HCT116 (cell line): ENCODE data around the gene KRTCAP2. TPM values are rescaled to one million over a fixed set of nuclear protein-coding genes. Genes with fewer than 3 reads are reported as not detected.
A peak's percentile ranks its signal among the peaks of the same experiment; 100 is the strongest.

Experiments
- ATAC-seq: fragments of 200-7000 bp; cut with Tn5 transposase; 2 replicates; pipeline ENCODE4 v1.9.1; 2020; ENCODE audit warnings: mild to moderate bottlenecking, moderate library complexity
- BruUV-seq: library from RNA; stranded (reverse); fragments of 400-500 nt; replicated peaks from 2 replicates; lab custom pipeline; 2021; lab: Mats Ljungman, UMichigan
- CTCF ChIA-PET: fragments of 300-600 bp; sonication (Branson Sonifier 250); formaldehyde crosslinking; loops from one replicate; lab custom pipeline; 2021; ENCODE audit warnings: antibody characterized with exemption; lab: Charles Lee
- POLR2A ChIA-PET: fragments of 300-600, 350-600 bp; sonication (Branson Sonifier 250); formaldehyde crosslinking; loops from one replicate; lab custom pipeline; 2021; ENCODE audit warnings: antibody characterized with exemption; lab: Charles Lee
- RAD21 ChIA-PET, 2 experiments: fragments of 300-600 bp; sonication (Branson Sonifier 250); formaldehyde crosslinking; loops; one replicate each; lab custom pipeline; 2023; ENCODE audit warnings: low total read pairs in 2 of 2; ENCODE audit not compliant: uncharacterized antibody in 2 of 2, unreplicated experiment in 2 of 2, low non-redundant PET in 1 of 2; lab: Charles Lee
- DNase-seq: peaks from one replicate; pipeline ENCODE4 v3.0.0-alpha.2; 2010; ENCODE audit warnings: low read depth, low spot score
- H2AFZ ChIP-seq: fragments of 200-600 bp; shearing (Covaris generic), sonication (generic); 2 replicates; pipeline ENCODE4 v1.6.1; 2017; ENCODE audit warnings: low read depth, mixed run types, mixed read lengths, antibody characterized with exemption, low read length; ENCODE audit not compliant: poor library complexity, severe bottlenecking
- H3K27ac ChIP-seq: 2 replicates; pipeline ENCODE4 v1.5.1; 2012; ENCODE audit warnings: low read depth, low read length
- H3K27me3 ChIP-seq: fragments of 200-600 bp; sonication (generic); 2 replicates; pipeline ENCODE4 v1.6.1; 2016; ENCODE audit warnings: mixed run types, low read length, mixed read lengths; ENCODE audit not compliant: insufficient read depth
- H3K36me3 ChIP-seq, 2 experiments: fragments of 200-500 bp in 1 of 2; fragments of 200-600 bp in 1 of 2; sonication (Bioruptor generic) in 1 of 2; sonication (generic) in 1 of 2; 2 replicates each; pipeline versions ENCODE4 v1.5.1 to v1.6.1; 2014 to 2016; ENCODE audit warnings: low read length in 2 of 2, inconsistent platforms in 1 of 2, mixed read lengths in 1 of 2, mixed run types in 1 of 2; ENCODE audit not compliant: insufficient read depth in 2 of 2, control insufficient read depth in 1 of 2
- H3K4me1 ChIP-seq, 2 experiments: fragments of 200-600 bp in 1 of 2; sonication (generic) in 1 of 2; 2 replicates each; pipeline versions ENCODE4 v1.5.1 to v1.6.1; 2012 to 2017; ENCODE audit warnings: low read length in 2 of 2, inconsistent platforms in 1 of 2, mild to moderate bottlenecking in 1 of 2, mixed read lengths in 1 of 2, mixed run types in 1 of 2, moderate library complexity in 1 of 2; ENCODE audit not compliant: insufficient read depth in 2 of 2, control insufficient read depth in 1 of 2
- H3K4me2 ChIP-seq: fragments of 200-600 bp; sonication (generic); 2 replicates; pipeline ENCODE4 v1.6.1; 2017; ENCODE audit warnings: mixed run types, low read length, mixed read lengths
- H3K4me3 ChIP-seq, 2 experiments: fragments of 200-600 bp in 1 of 2; sonication (generic) in 1 of 2; replicated peaks in 1 of 2; 2 replicates each; pipeline ENCODE4 v1.5.1; 2011 to 2016; ENCODE audit warnings: low read length in 2 of 2, control low read depth in 1 of 2, low read depth in 1 of 2, mild to moderate bottlenecking in 1 of 2, mixed read lengths in 1 of 2, mixed run types in 1 of 2
- H3K79me2 ChIP-seq: fragments of 200-600 bp; sonication (generic); 2 replicates; pipeline ENCODE4 v1.6.1; 2017; ENCODE audit warnings: mild to moderate bottlenecking, mixed run types, low read length, moderate library complexity, mixed read lengths; ENCODE audit not compliant: insufficient read depth
- H3K9ac ChIP-seq: fragments of 200-600 bp; sonication (generic); 2 replicates; pipeline ENCODE4 v1.6.1; 2016; ENCODE audit warnings: low read length, mixed read lengths
- H3K9me2 ChIP-seq: fragments of 200-600 bp; sonication (generic), shearing (Covaris generic); 2 replicates; pipeline ENCODE4 v1.6.1; 2017; ENCODE audit warnings: mixed run types, mild to moderate bottlenecking, moderate library complexity; ENCODE audit not compliant: insufficient read depth
- H3K9me3 ChIP-seq, 2 experiments: fragments of 200-500 bp in 1 of 2; fragments of 200-600 bp in 1 of 2; sonication (Bioruptor generic) in 1 of 2; sonication (generic) in 1 of 2; 2 replicates each; pipeline ENCODE4 v1.6.1; 2014 to 2017; ENCODE audit warnings: low read length in 2 of 2, mixed read lengths in 2 of 2, inconsistent platforms in 1 of 2, low read depth in 1 of 2, mild to moderate bottlenecking in 1 of 2, mixed run types in 1 of 2, moderate library complexity in 1 of 2; ENCODE audit not compliant: control insufficient read depth in 1 of 2, insufficient read depth in 1 of 2
- H4K20me1 ChIP-seq: fragments of 200-600 bp; sonication (generic), shearing (Covaris generic); 2 replicates; pipeline ENCODE4 v1.6.1; 2017; ENCODE audit warnings: mixed run types, mild to moderate bottlenecking, moderate library complexity; ENCODE audit not compliant: insufficient read depth
- CTCF ChIP-seq, 3 experiments: fragments of 200-600 bp in 1 of 3; sonication (generic) in 1 of 3; IDR thresholded peaks in 2 of 3; conservative IDR thresholded peaks in 1 of 3; 2 replicates each; pipeline ENCODE4 v1.5.1; 2012 to 2017; ENCODE audit warnings: low read depth in 2 of 3, low read length in 2 of 3, antibody characterized with exemption in 1 of 3, borderline replicate concordance in 1 of 3, control low read depth in 1 of 3, mild to moderate bottlenecking in 1 of 3, mixed read lengths in 1 of 3, mixed run types in 1 of 3, moderate library complexity in 1 of 3; ENCODE audit not compliant: insufficient read depth in 1 of 3
- EGR1 ChIP-seq: IDR thresholded peaks from 2 replicates; pipeline ENCODE4 v1.6.1; 2012; ENCODE audit warnings: low read depth
- EZH2 ChIP-seq: fragments of 200-600 bp; sonication (generic); IDR thresholded peaks from 2 replicates; pipeline ENCODE4 v1.6.1; 2017; ENCODE audit warnings: antibody characterized with exemption, mixed run types
- EZH2phosphoT487 ChIP-seq: fragments of 200-600 bp; IDR thresholded peaks from 2 replicates; pipeline ENCODE4 v1.6.1; 2018; ENCODE audit warnings: antibody characterized with exemption, borderline replicate concordance
- FOSL1 ChIP-seq: IDR thresholded peaks from 2 replicates; pipeline ENCODE4 v1.6.1; 2012; ENCODE audit warnings: low read depth
- POLR2A ChIP-seq: IDR thresholded peaks from 2 replicates; pipeline ENCODE4 v1.7.0; 2011; ENCODE audit warnings: borderline replicate concordance; ENCODE audit not compliant: insufficient read depth, insufficient read length; ENCODE audit errors: extremely low read depth
- RAD21 ChIP-seq: IDR thresholded peaks from 2 replicates; pipeline ENCODE4 v1.6.1; 2012; ENCODE audit warnings: low read depth, mild to moderate bottlenecking
- SIN3A ChIP-seq: IDR thresholded peaks from 2 replicates; pipeline ENCODE4 v1.6.1; 2012; ENCODE audit warnings: low read depth
- TCF7L2 ChIP-seq: IDR thresholded peaks from 2 replicates; pipeline ENCODE4 v1.7.0; 2011; ENCODE audit warnings: borderline replicate concordance, inconsistent platforms; ENCODE audit not compliant: insufficient read depth, insufficient read length; ENCODE audit errors: extremely low read depth
- YY1 ChIP-seq: IDR thresholded peaks from 2 replicates; pipeline ENCODE4 v1.6.1; 2011; ENCODE audit warnings: low read length, low read depth, moderate library complexity, mild to moderate bottlenecking; ENCODE audit not compliant: insufficient replicate concordance; ENCODE audit errors: extremely low read depth
- ZBTB33 ChIP-seq: IDR thresholded peaks from 2 replicates; pipeline ENCODE4 v1.6.1; 2011; ENCODE audit warnings: mild to moderate bottlenecking, low read length, moderate library complexity; ENCODE audit not compliant: insufficient replicate concordance; ENCODE audit errors: extremely low read depth
- ZNF274 ChIP-seq: fragments of 200-500 bp; sonication (Bioruptor generic); IDR thresholded peaks from 2 replicates; pipeline ENCODE4 v1.6.1; 2014; ENCODE audit warnings: mild to moderate bottlenecking, low read depth, low read length, inconsistent platforms
- intact Hi-C: fragments of 100-400 bp; cut with micrococcal nuclease; formaldehyde crosslinking; loops from 2 replicates; pipeline ENCODE4 v1.10.0; 2022
- total RNA-seq: library from RNA; stranded (reverse); gene quantifications from one replicate; pipeline ENCODE4 v1.2.1, GENCODE V29; 2021; ENCODE audit not compliant: unreplicated experiment
- TF ChIP-seq, protein P1 (sequence below): IDR thresholded peaks from 2 replicates; pipeline ENCODE4 v1.6.1; 2012

The KRTCAP2 gene
- total RNA-seq, 1 experiment from 2014 or later, result 143 TPM

DNA sequence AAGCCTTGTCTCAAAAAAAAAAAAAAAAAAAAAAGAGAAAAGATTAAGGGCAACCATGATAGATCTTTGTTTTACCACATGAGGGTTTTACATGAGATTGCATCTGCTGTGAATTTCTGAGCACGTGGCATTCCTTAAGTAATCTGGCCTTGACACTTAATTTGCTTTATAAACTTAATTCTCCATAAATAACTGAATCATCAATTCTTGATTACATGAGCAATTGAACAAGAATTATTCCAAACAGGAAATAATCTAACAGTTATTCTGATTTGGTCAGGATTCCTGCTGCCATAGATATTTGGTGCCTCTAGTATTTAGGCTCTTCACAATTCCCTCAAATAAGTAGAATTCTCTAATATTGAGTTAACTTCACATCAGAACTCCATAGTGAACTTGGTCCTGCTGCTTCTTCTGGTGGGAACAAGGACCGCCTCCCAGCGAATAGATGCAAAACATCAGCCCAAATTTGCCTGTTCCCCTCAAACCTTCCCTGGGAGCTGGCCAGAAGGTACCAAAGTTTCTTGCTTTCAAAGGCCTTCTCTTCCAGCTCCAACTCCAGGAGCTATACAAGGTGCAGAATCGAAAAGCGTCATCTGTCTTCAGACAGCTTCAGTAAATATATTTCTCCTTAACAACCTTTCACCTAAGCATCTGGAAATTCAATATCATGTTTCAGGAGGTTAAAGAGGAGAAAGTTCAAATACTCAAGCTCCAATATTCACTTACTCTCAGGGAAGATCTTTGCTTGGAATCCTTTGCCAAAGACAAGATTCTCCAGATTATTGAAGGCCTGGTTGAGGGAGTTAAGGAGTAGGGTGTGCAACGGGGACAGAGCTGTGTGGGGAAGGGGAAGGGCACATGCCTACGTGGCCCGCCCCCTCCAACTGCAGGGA, 1.0 kb downstream of the KRTCAP2 start:
- ChIA-PET POLR2A (interaction anchor here (0.6 to 1.7 kb wide), 7 partner anchors 9 to 121 kb away, joined by 3 to 11 read pairs (median 3); partner anchors contain the start of gene ADAM15), CTCF (interaction anchor here (1.1 to 4.6 kb wide), 13 partner anchors 10 to 127 kb away, joined by 4 to 71 read pairs (median 9); partner anchors contain the start of genes EFNA4, MTX1 and THBS3), RAD21 (interaction anchor here (0.6 to 1.3 kb wide), 3 partner anchors 21 to 81 kb away, joined by 3 to 4 read pairs (median 3); partner anchors contain the start of gene SLC50A1 (in 1 of the 2))
- H4K20me1 ChIP-seq, result no peaks in the 10 kb centered on the region
- no peaks in the 10 kb centered on the region for H3K9me3 ChIP-seq
- H3K9ac ChIP-seq, result peak overlapping the region; percentile 87
- TF ChIP-seq RAD21, result no peak
- TF ChIP-seq EZH2phosphoT487, result no peak
- TF ChIP-seq EZH2, result no peak
- TF ChIP-seq, protein P1, sequence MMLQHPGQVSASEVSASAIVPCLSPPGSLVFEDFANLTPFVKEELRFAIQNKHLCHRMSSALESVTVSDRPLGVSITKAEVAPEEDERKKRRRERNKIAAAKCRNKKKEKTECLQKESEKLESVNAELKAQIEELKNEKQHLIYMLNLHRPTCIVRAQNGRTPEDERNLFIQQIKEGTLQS, result no peak
- no peak for TF ChIP-seq CTCF (IDR thresholded peaks at IDR 0.05 in 2 of 3, conservative IDR thresholded peaks at IDR 0.05 in 1 of 3; ENCODE audit: borderline replicate concordance in 1 of 3, insufficient read depth in 1 of 3, low read depth in 2 of 3, low read length in 2 of 3)
- TF ChIP-seq YY1, result no peak
- no peak for TF ChIP-seq POLR2A
- no peak for TF ChIP-seq ZBTB33
- no peak for TF ChIP-seq ZNF274
- no peak for TF ChIP-seq SIN3A
- TF ChIP-seq TCF7L2, result no peak
- no peak for TF ChIP-seq FOSL1
- no peak for TF ChIP-seq EGR1
- H3K4me1 ChIP-seq, result peaks cover 9 to 49% of the 10 kb centered on the region in 2 experiments; a peak in 3 of 4 replicates
- DNase-seq, result no peak
- H3K36me3 ChIP-seq, result peaks cover 2 to 7% of the 10 kb centered on the region in 2 experiments; a peak in 3 of 4 replicates
- peak overlapping the region; percentile 76 for H3K4me2 ChIP-seq
- peak overlapping the region; percentile 76 for H3K27ac ChIP-seq
- BruUV-seq, result no TSS peak
- no peak overlapping the region for H2AFZ ChIP-seq
- intact Hi-C loops, result loop anchor here (10.0 kb wide), 1 partner anchor 153 kb away; the partner anchor contains the start of gene RUSC1
- peak overlapping the region; percentile 84 to 97 for H3K4me3 ChIP-seq
- peaks cover 25% of the 10 kb centered on the region for H3K79me2 ChIP-seq
- H3K27me3 ChIP-seq, result no peaks in the 10 kb centered on the region
- peak; percentile 29 for ATAC-seq
- H3K9me2 ChIP-seq, result no peaks in the 10 kb centered on the region
